ENCODE results near the gene ABHD1.
"Not testable (repeated sequence)": the region's sequence is repeated elsewhere in the genome, so short reads cannot be mapped to it uniquely, and the experiment has no call there.

Gene ABHD1

GRCh38 chr2:27111392-27112078, 12.1 kb upstream of the ABHD1 start:
- DNase-seq: not testable (repeated sequence)

GRCh38 chr2:27115519-27115918, 8.1 kb upstream of the ABHD1 start:
- DNase-seq: no peak

GRCh38 chr2:27117995-27118524, 5.6 kb upstream of the ABHD1 start:
- DNase-seq: no peak

GRCh38 chr2:27118525-27119329, 4.9 kb upstream of the ABHD1 start, which contains the start of gene CGREF1:
Gene CGREF1, minus strand, starts transcription at chr2:27119128. Its CDS starts 14,762 bp downstream, at chr2:27104366.
- DNase-seq: peak; percentile 24

- not testable (repeated sequence) for DNase-seq
These were observed 4.3 kb upstream of the ABHD1 start for GRCh38 chr2:27119330-27119670.

GRCh38 chr2:27121906-27122305, 1.7 kb upstream of the ABHD1 start:
- no peak for DNase-seq

GRCh38 chr2:27122791-27123190, 824 bp upstream of the ABHD1 start:
- DNase-seq: no peak

GRCh38 chr2:27125104-27125503, 1.5 kb downstream of the ABHD1 start:
- no peak for DNase-seq

- DNase-seq: no peak
These were observed 2.7 kb downstream of the ABHD1 start for GRCh38 chr2:27126252-27126710.

GRCh38 chr2:27127883-27128667, 4.5 kb downstream of the ABHD1 start:
- no peak for DNase-seq

- no peak for DNase-seq
These were observed 5.3 kb downstream of the ABHD1 start for GRCh38 chr2:27128668-27129571.

GRCh38 chr2:27130396-27130795, 6.8 kb downstream of the ABHD1 start:
- DNase-seq: no peak

GRCh38 chr2:27131429-27131828, 7.8 kb downstream of the ABHD1 start:
- no peak for DNase-seq

GRCh38 chr2:27133195-27133875, 9.7 kb downstream of the ABHD1 start:
- DNase-seq: peak; percentile 39

- peak; percentile 99 for DNase-seq
These were observed 10.5 kb downstream of the ABHD1 start, which contains the start of gene PREB for GRCh38 chr2:27133905-27134780. Gene PREB, minus strand, starts transcription at chr2:27134636. Its CDS starts 215 bp downstream, at chr2:27134421.

- no peak for DNase-seq
These were observed 11.3 kb downstream of the ABHD1 start for GRCh38 chr2:27134781-27135477.

GRCh38 chr2:27135478-27135955, 11.9 kb downstream of the ABHD1 start:
- no peak for DNase-seq

- DNase-seq: no peak
These were observed 13.1 kb downstream of the ABHD1 start for GRCh38 chr2:27136751-27137150.

GRCh38 chr2:27137322-27137935, 13.8 kb downstream of the ABHD1 start:
- no peak for DNase-seq

Measured in activated CD4-positive, alpha-beta T cell treated with anti-CD3 and anti-CD28 coated beads, Interleukin-10, Interleukin-2, amounts not matched to agents 100 ng/mL and 50 ng/mL, durations not matched to agents 16 hours and 8 hours (primary cell).